B cell (primary cell): ENCODE measurements around the gene POLE2.
"Not testable (repeated sequence)": the region's sequence is repeated elsewhere in the genome, so short reads cannot be mapped to it uniquely, and the experiment has no call there.

Experiments used
- CTCF ChIP-seq: fragments of 200-600 bp; IDR thresholded peaks from one replicate; pipeline ENCODE4 v1.8.0; 2022; ENCODE audit warnings: antibody characterized with exemption, mild to moderate bottlenecking
- EZH2 ChIP-seq: IDR thresholded peaks from 2 replicates; pipeline ENCODE4 v1.6.1; 2012; ENCODE audit warnings: borderline replicate concordance, low read depth, mild to moderate bottlenecking, moderate library complexity, low read length; ENCODE audit not compliant: insufficient read depth, poor library complexity, severe bottlenecking

- TF ChIP-seq EZH2, CTCF: not testable (repeated sequence)
Observed at GRCh38 chr14:49619273-49619672, 68.7 kb downstream of the POLE2 start.
